NCI-H82 treated with DMSO at 0.1 percent for 48 hours (cell line): Measurements from ENCODE around the gene CYTL1.
"Not testable (repeated sequence)": the region's sequence is repeated elsewhere in the genome, so short reads cannot be mapped to it uniquely, and the experiment has no call there.

Source experiments
- DNase-seq: peaks from one replicate; lab custom pipeline; 2025; ENCODE audit not compliant: unreplicated experiment; lab: John Stamatoyannopoulos, UW

The CYTL1 gene

GRCh38 chr4:5034206-5034605 lies 14.9 kb upstream of the CYTL1 start:
- DNase-seq, result no peak

GRCh38 chr4:5033281-5033841 lies 14.1 kb upstream of the CYTL1 start:
- DNase-seq, result no peak

GRCh38 chr4:5032813-5033212 lies 13.6 kb upstream of the CYTL1 start:
- DNase-seq, result no peak

- no peak for DNase-seq
Measured at GRCh38 chr4:5030927-5031326, 11.7 kb upstream of the CYTL1 start.

GRCh38 chr4:5030221-5030620 lies 11.0 kb upstream of the CYTL1 start:
- no peak for DNase-seq

GRCh38 chr4:5029447-5029846 lies 10.2 kb upstream of the CYTL1 start:
- DNase-seq, result no peak

- no peak for DNase-seq
Measured at GRCh38 chr4:5028480-5028879, 9.2 kb upstream of the CYTL1 start.

- DNase-seq, result no peak
Measured at GRCh38 chr4:5027346-5027745, 8.1 kb upstream of the CYTL1 start.

- no peak for DNase-seq
Measured at GRCh38 chr4:5026371-5026770, 7.1 kb upstream of the CYTL1 start.

GRCh38 chr4:5024673-5025072 lies 5.4 kb upstream of the CYTL1 start:
- DNase-seq, result no peak

GRCh38 chr4:5021546-5021945 lies 2.3 kb upstream of the CYTL1 start:
- no peak for DNase-seq

GRCh38 chr4:5020341-5020740 lies 1.1 kb upstream of the CYTL1 start:
- no peak for DNase-seq

GRCh38 chr4:5019796-5020195 lies 538 bp upstream of the CYTL1 start:
- no peak for DNase-seq

- DNase-seq, result no peak
Measured at GRCh38 chr4:5018603-5019002, 655 bp downstream of the CYTL1 start.

GRCh38 chr4:5018096-5018495 lies 1.2 kb downstream of the CYTL1 start:
- no peak for DNase-seq

- DNase-seq, result no peak
Measured at GRCh38 chr4:5014007-5014682, 5.1 kb downstream of the CYTL1 start.

GRCh38 chr4:5012958-5013357 lies 6.3 kb downstream of the CYTL1 start:
- no peak for DNase-seq

- DNase-seq, result no peak
Measured at GRCh38 chr4:5012244-5012898, 6.9 kb downstream of the CYTL1 start.

GRCh38 chr4:5010984-5011383 lies 8.3 kb downstream of the CYTL1 start:
- no peak for DNase-seq

GRCh38 chr4:5009796-5010195 lies 9.5 kb downstream of the CYTL1 start:
- DNase-seq, result no peak

- DNase-seq, result not testable (repeated sequence)
Measured at GRCh38 chr4:5006932-5007331, 12.3 kb downstream of the CYTL1 start.

GRCh38 chr4:5004496-5004895 lies 14.8 kb downstream of the CYTL1 start:
- no peak for DNase-seq

- DNase-seq, result no peak
Measured at GRCh38 chr4:5003918-5004317, 15.3 kb downstream of the CYTL1 start.
